ENCODE measurements around the gene CAV2. TPM values are rescaled to one million over a fixed set of nuclear protein-coding genes. Genes with fewer than 3 reads are reported as not detected.

Gene CAV2
- total RNA-seq, 1 donor, result 224 TPM

- DNase-seq (ENCODE audit: low read depth), result peak; percentile 65
- no peak overlapping the region for H3K4me3 ChIP-seq (ENCODE audit: low read depth, low read length)
Observed at GRCh38 chr7:116534790-116535189, 35.3 kb downstream of the CAV2 start.

GRCh38 chr7:116535416-116535815, 35.9 kb downstream of the CAV2 start:
- no peak overlapping the region for H3K4me3 ChIP-seq (ENCODE audit: low read depth, low read length)
- no peak for TF ChIP-seq CTCF (IDR thresholded peaks at IDR 0.05; ENCODE audit: insufficient read depth, low read depth, low read length)
- DNase-seq (ENCODE audit: low read depth), result no peak

More at GRCh38 chr7:116534790-116535189, 35.3 kb downstream of the CAV2 start:
- no peak for TF ChIP-seq CTCF (IDR thresholded peaks at IDR 0.05; ENCODE audit: insufficient read depth, low read depth, low read length)

GRCh38 chr7:116538138-116538537, 38.6 kb downstream of the CAV2 start:
- H3K4me3 ChIP-seq (ENCODE audit: low read depth, low read length), result no peak overlapping the region
- TF ChIP-seq CTCF (IDR thresholded peaks at IDR 0.05; ENCODE audit: insufficient read depth, low read depth, low read length), result no peak

GRCh38 chr7:116539879-116540278, 40.3 kb downstream of the CAV2 start:
- no peak for TF ChIP-seq CTCF (IDR thresholded peaks at IDR 0.05; ENCODE audit: insufficient read depth, low read depth, low read length)
- no peak overlapping the region for H3K4me3 ChIP-seq (ENCODE audit: low read depth, low read length)
- no peak for DNase-seq (ENCODE audit: low read depth)

More at GRCh38 chr7:116538138-116538537, 38.6 kb downstream of the CAV2 start:
- no peak for DNase-seq (ENCODE audit: low read depth)

GRCh38 chr7:116540743-116541142, 41.2 kb downstream of the CAV2 start:
- TF ChIP-seq CTCF (IDR thresholded peaks at IDR 0.05; ENCODE audit: insufficient read depth, low read depth, low read length), result no peak
- DNase-seq (ENCODE audit: low read depth), result no peak
- no peak overlapping the region for H3K4me3 ChIP-seq (ENCODE audit: low read depth, low read length)

GRCh38 chr7:116541951-116542350, 42.4 kb downstream of the CAV2 start:
- H3K4me3 ChIP-seq (ENCODE audit: low read depth, low read length), result no peak overlapping the region
- no peak for DNase-seq (ENCODE audit: low read depth)
- TF ChIP-seq CTCF (IDR thresholded peaks at IDR 0.05; ENCODE audit: insufficient read depth, low read depth, low read length), result no peak

- no peak for TF ChIP-seq CTCF (IDR thresholded peaks at IDR 0.05; ENCODE audit: insufficient read depth, low read depth, low read length)
- H3K4me3 ChIP-seq (ENCODE audit: low read depth, low read length), result no peak overlapping the region
- no peak for DNase-seq (ENCODE audit: low read depth)
Observed at GRCh38 chr7:116542618-116543017, 43.1 kb downstream of the CAV2 start.
